ENCODE data around the gene TRAF3IP1. TPM values are rescaled to one million over a fixed set of nuclear protein-coding genes. Genes with fewer than 3 reads are reported as not detected.

Gene TRAF3IP1
- total and polyA plus RNA-seq, 2 of the 13 experiments (the other 11 are each of a cell fraction or from before 2014, with no cell fraction given): 4.1 to 12.9 TPM

GRCh38 chr2:238415036-238415764, 94.9 kb downstream of the TRAF3IP1 start (continued):
- TF ChIP-seq NRL (CRISPR knock-in tag; IDR thresholded peaks at IDR 0.05; ENCODE audit: borderline replicate concordance) (peak; percentile 46; the same call in 1 of the 2 replicates), ZNF563 (CRISPR knock-in tag; IDR thresholded peaks at IDR 0.05) (peak; percentile 51; the same call in 1 of the 2 replicates), ZNF557 (CRISPR knock-in tag; IDR thresholded peaks at IDR 0.05) (no peak), STAG1 (CRISPR knock-in tag; IDR thresholded peaks at IDR 0.05) (peak; percentile 37; the same call in 1 of the 2 replicates), CHD4 (IDR thresholded peaks at IDR 0.05; ENCODE audit: borderline replicate concordance, low read length) (no peak), SOX5 (CRISPR knock-in tag; IDR thresholded peaks at IDR 0.05; ENCODE audit: borderline replicate concordance) (no peak), TOE1 (CRISPR knock-in tag; IDR thresholded peaks at IDR 0.05) (no peak), ZNF331 (CRISPR knock-in tag; IDR thresholded peaks at IDR 0.05) (no peak), ZNF607 (CRISPR knock-in tag; IDR thresholded peaks at IDR 0.05; ENCODE audit: borderline replicate concordance) (0 out of 2 replicates have a peak, but pooled peaks have one; percentile 29), ZNF556 (CRISPR knock-in tag; IDR thresholded peaks at IDR 0.05; ENCODE audit: borderline replicate concordance) (no peak), SIX1 (CRISPR knock-in tag; IDR thresholded peaks at IDR 0.05; ENCODE audit: borderline replicate concordance) (no peak), NFATC3 (CRISPR knock-in tag; IDR thresholded peaks at IDR 0.05) (no peak), HOXD1 (CRISPR knock-in tag; IDR thresholded peaks at IDR 0.05) (no peak), CTCF (CRISPR knock-in tag; IDR thresholded peaks at IDR 0.05) (peak; percentile 41), RAD21 (CRISPR knock-in tag; IDR thresholded peaks at IDR 0.05) (0 out of 2 replicates have a peak, but pooled peaks have one; percentile 24), XRCC5 (optimal IDR thresholded peaks at IDR 0.05; ENCODE audit: low read length) (no peak), ZNF546 (CRISPR knock-in tag; conservative IDR thresholded peaks at IDR 0.05) (no peak), GZF1 (CRISPR knock-in tag; IDR thresholded peaks at IDR 0.05) (no peak), ZNF510 (CRISPR knock-in tag; IDR thresholded peaks at IDR 0.05; ENCODE audit: low read depth) (no peak), AGO2 (optimal IDR thresholded peaks at IDR 0.05; ENCODE audit: low read depth, low read length) (peak; percentile 25), HNRNPL (IDR thresholded peaks at IDR 0.05; ENCODE audit: low read depth, low read length) (peak; percentile 55; the same call in 1 of the 2 replicates), ZNF572 (CRISPR knock-in tag; IDR thresholded peaks at IDR 0.05) (0 out of 2 replicates have a peak, but pooled peaks have one; percentile 49)
- TF ChIP-seq, protein P1, sequence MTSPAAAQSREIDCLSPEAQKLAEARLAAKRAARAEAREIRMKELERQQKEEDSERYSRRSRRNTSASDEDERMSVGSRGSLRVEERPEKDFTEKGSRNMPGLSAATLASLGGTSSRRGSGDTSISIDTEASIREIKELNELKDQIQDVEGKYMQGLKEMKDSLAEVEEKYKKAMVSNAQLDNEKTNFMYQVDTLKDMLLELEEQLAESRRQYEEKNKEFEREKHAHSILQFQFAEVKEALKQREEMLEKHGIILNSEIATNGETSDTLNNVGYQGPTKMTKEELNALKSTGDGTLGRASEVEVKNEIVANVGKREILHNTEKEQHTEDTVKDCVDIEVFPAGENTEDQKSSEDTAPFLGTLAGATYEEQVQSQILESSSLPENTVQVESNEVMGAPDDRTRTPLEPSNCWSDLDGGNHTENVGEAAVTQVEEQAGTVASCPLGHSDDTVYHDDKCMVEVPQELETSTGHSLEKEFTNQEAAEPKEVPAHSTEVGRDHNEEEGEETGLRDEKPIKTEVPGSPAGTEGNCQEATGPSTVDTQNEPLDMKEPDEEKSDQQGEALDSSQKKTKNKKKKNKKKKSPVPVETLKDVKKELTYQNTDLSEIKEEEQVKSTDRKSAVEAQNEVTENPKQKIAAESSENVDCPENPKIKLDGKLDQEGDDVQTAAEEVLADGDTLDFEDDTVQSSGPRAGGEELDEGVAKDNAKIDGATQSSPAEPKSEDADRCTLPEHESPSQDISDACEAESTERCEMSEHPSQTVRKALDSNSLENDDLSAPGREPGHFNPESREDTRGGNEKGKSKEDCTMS (CRISPR knock-in tag; conservative IDR thresholded peaks at IDR 0.05): no peak
- TF ChIP-seq, protein P2, sequence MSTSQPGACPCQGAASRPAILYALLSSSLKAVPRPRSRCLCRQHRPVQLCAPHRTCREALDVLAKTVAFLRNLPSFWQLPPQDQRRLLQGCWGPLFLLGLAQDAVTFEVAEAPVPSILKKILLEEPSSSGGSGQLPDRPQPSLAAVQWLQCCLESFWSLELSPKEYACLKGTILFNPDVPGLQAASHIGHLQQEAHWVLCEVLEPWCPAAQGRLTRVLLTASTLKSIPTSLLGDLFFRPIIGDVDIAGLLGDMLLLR (CRISPR knock-in tag; IDR thresholded peaks at IDR 0.05): no peak
